HepG2 (cell line): ENCODE results near the gene TM4SF1. TPM values are rescaled to one million over a fixed set of nuclear protein-coding genes. Genes with fewer than 3 reads are reported as not detected.

Source experiments
- ATAC-seq: fragments of 200-7000 bp; cut with Tn5 transposase; 3 replicates; pipeline ENCODE4 v1.9.1; 2020; ENCODE audit warnings: mild to moderate bottlenecking, moderate library complexity
- BruUV-seq: library from RNA; stranded (reverse); fragments of 400-500 nt; replicated peaks from 2 replicates; lab custom pipeline; 2021; lab: Mats Ljungman, UMichigan
- CTCF ChIA-PET: fragments of 300-600 bp; formaldehyde crosslinking; extraction: SDS; loops from one replicate; lab custom pipeline; 2021; ENCODE audit warnings: low total read pairs, inconsistent platforms, low intra/inter-chr PET ratio; lab: Yijun Ruan, JAX
- POLR2A ChIA-PET: fragments of 350-600 bp; sonication (Branson Sonifier 250); formaldehyde crosslinking; loops from one replicate; lab custom pipeline; 2020; ENCODE audit warnings: antibody characterized with exemption, inconsistent platforms; lab: Yijun Ruan, JAX
- DNase-seq: peaks from one replicate; pipeline ENCODE4 v3.0.0-alpha.2; 2015; ENCODE audit warnings: low spot score
- FAIRE-seq: peaks from 3 replicates; lab custom pipeline; 2011; peaks lifted over from hg19 to GRCh38; lab: Jason Lieb, UNC
- H2AFZ ChIP-seq: one replicate; pipeline ENCODE4 v1.6.1; 2011; ENCODE audit warnings: low read length, inconsistent platforms
- H3K27ac ChIP-seq: fragments of 300-600 bp; 3 replicates; pipeline ENCODE4 v1.8.0; 2011; ENCODE audit warnings: mixed run types, mild to moderate bottlenecking, mixed read lengths, low read length, inconsistent platforms; ENCODE audit not compliant: insufficient read depth; ENCODE audit errors: extremely low read length
- H3K27me3 ChIP-seq, 2 experiments: fragments of 200-600 bp in 1 of 2; 2 replicates in 1 of 2; 3 replicates in 1 of 2; pipeline versions ENCODE4 v1.6.0 to v1.8.0; 2011; ENCODE audit warnings: low read length in 2 of 2, mild to moderate bottlenecking in 2 of 2, moderate library complexity in 2 of 2, inconsistent platforms in 1 of 2; ENCODE audit not compliant: insufficient read depth in 2 of 2, control insufficient read depth in 1 of 2
- H3K36me3 ChIP-seq, 2 experiments: fragments of 200-600 bp in 1 of 2; replicated peaks in 1 of 2; 2 replicates in 1 of 2; 3 replicates in 1 of 2; pipeline versions ENCODE4 v1.5.1 to v1.8.0; 2011; ENCODE audit warnings: low read length in 2 of 2, inconsistent platforms in 1 of 2; ENCODE audit not compliant: insufficient read depth in 2 of 2, control insufficient read depth in 1 of 2
- H3K4me1 ChIP-seq: 2 replicates; pipeline ENCODE4 v1.5.1; 2012; ENCODE audit warnings: low read length, inconsistent platforms; ENCODE audit not compliant: insufficient read depth
- H3K4me2 ChIP-seq: 2 replicates; pipeline ENCODE4 v1.6.0; 2011; ENCODE audit warnings: low read depth, low read length, inconsistent platforms
- H3K4me3 ChIP-seq, 3 experiments: fragments of 200-600 bp in 1 of 3; sonication (generic), shearing (Covaris generic) in 1 of 3; replicated peaks in 1 of 3; 2 replicates each; pipeline ENCODE4 v1.5.1; 2011 to 2016; ENCODE audit warnings: low read length in 3 of 3, inconsistent platforms in 2 of 3, low read depth in 2 of 3, mild to moderate bottlenecking in 2 of 3, control low read depth in 1 of 3, mixed read lengths in 1 of 3; ENCODE audit not compliant: insufficient read depth in 1 of 3
- H3K79me2 ChIP-seq: one replicate; pipeline ENCODE4 v1.6.1; 2011; ENCODE audit warnings: low read length, inconsistent platforms; ENCODE audit not compliant: insufficient read depth
- H3K9ac ChIP-seq: 2 replicates; pipeline ENCODE4 v1.6.0; 2011; ENCODE audit warnings: mild to moderate bottlenecking, low read depth, low read length, inconsistent platforms; ENCODE audit not compliant: insufficient read depth
- H3K9me3 ChIP-seq: 2 replicates; pipeline ENCODE4 v1.5.1; 2012; ENCODE audit warnings: mild to moderate bottlenecking, low read length
- H4K20me1 ChIP-seq: 2 replicates; pipeline ENCODE4 v1.6.0; 2011; ENCODE audit warnings: inconsistent platforms, mild to moderate bottlenecking, low read length, moderate library complexity; ENCODE audit not compliant: insufficient read depth
- ARID3A ChIP-seq: IDR thresholded peaks from 2 replicates; pipeline ENCODE4 v1.6.1; 2012; ENCODE audit warnings: low read depth, low read length, improper control_type of control experiment
- CENPX ChIP-seq: sonication (generic); formaldehyde crosslinking; IDR thresholded peaks from 2 replicates; pipeline ENCODE4 v1.9.0; 2021; ENCODE audit warnings: mild to moderate bottlenecking, missing genetic modification reagents, moderate library complexity
- CHD2 ChIP-seq: IDR thresholded peaks from 2 replicates; pipeline ENCODE4 v1.6.1; 2011; ENCODE audit warnings: low read depth, low read length, improper control_type of control experiment
- KMT2A ChIP-seq: sonication (generic); formaldehyde crosslinking; IDR thresholded peaks from 2 replicates; pipeline ENCODE4 v1.4.0; 2020; ENCODE audit warnings: missing genetic modification reagents
- NCOA1 ChIP-seq: sonication (generic); formaldehyde crosslinking; IDR thresholded peaks from 2 replicates; pipeline ENCODE4 v1.9.0; 2021; ENCODE audit warnings: missing genetic modification reagents
- ZNF589 ChIP-seq: sonication (generic); formaldehyde crosslinking; conservative IDR thresholded peaks from 2 replicates; pipeline ENCODE4 v1.8.0; 2022; ENCODE audit warnings: mild to moderate bottlenecking, moderate library complexity, missing genetic modification reagents
- ZNF710 ChIP-seq: sonication (generic); formaldehyde crosslinking; IDR thresholded peaks from 2 replicates; pipeline ENCODE4 v1.5.0; 2020; ENCODE audit warnings: mild to moderate bottlenecking, missing genetic modification reagents, borderline replicate concordance
- WGBS: methylation state at CpG from one replicate; pipeline ENCODE4 v1.1.6; 2017; ENCODE audit warnings: low lambda C conversion rate; 5-methylcytosine and 5-hydroxymethylcytosine counted together
- in situ Hi-C: cut with HindIII; loops from 2 replicates; pipeline ENCODE4 v1.10.0; 2017; ENCODE audit warnings: low pct_unique_long_range_greater_than_20kb; ENCODE audit not compliant: extremely low pct_ligation_motif_present
- intact Hi-C: fragments of 100-400 bp; cut with micrococcal nuclease; formaldehyde crosslinking; loops from one replicate; pipeline ENCODE4 v1.10.0; 2022; ENCODE audit not compliant: unreplicated experiment
- polyA plus RNA-seq, 8 experiments: library from polyadenylated mRNA; depleted of rRNA in 3 of 8; stranded (reverse) in 7 of 8; unstranded in 1 of 8; fragments of >200 nt; fragmentation: Illumina TruSeq in 4 of 8; extraction: Trizol in 4 of 8; gene quantifications; 2 replicates each; pipeline versions ENCODE4 v1.2.1 to v1.2.3, GENCODE V29; 2011 to 2016; ENCODE audit warnings: low read depth in 4 of 8, missing spikeins in 1 of 8, mixed read lengths in 1 of 8; ENCODE audit not compliant: insufficient read depth in 1 of 8
- total RNA-seq, 5 experiments: library from RNA; depleted of rRNA; stranded (reverse); fragments of >200 nt; fragmentation: Illumina TruSeq; extraction: Trizol; gene quantifications; 2 replicates each; pipeline ENCODE4 v1.2.3, GENCODE V29; 2016; ENCODE audit warnings: low read depth in 1 of 5
- TF ChIP-seq, protein P1 (sequence below), 2 experiments: sonication (generic) in 1 of 2; formaldehyde crosslinking in 1 of 2; IDR thresholded peaks; 2 replicates each; pipeline versions ENCODE4 v1.6.1 to v1.9.0; 2014 to 2022; ENCODE audit warnings: antibody characterized with exemption in 1 of 2, borderline replicate concordance in 1 of 2, inconsistent platforms in 1 of 2, low read depth in 1 of 2, missing genetic modification reagents in 1 of 2
- TF ChIP-seq, protein P2 (sequence below): sonication (generic); formaldehyde crosslinking; IDR thresholded peaks from 2 replicates; pipeline ENCODE4 v1.9.0; 2021; ENCODE audit warnings: missing genetic modification reagents, borderline replicate concordance

The TM4SF1 gene
- total and polyA plus RNA-seq, 2 of the 13 experiments (the other 11 are each of a cell fraction or from before 2014, with no cell fraction given) = 431 to 1,359 TPM

GRCh38 chr3:149388531-149389417, 11.3 kb upstream of the TM4SF1 start:
- peaks cover 29% of the 10 kb centered on the region for H3K79me2 ChIP-seq
- BruUV-seq = no TSS peak
- peak; percentile 15 for ATAC-seq
- TF ChIP-seq, protein P1, sequence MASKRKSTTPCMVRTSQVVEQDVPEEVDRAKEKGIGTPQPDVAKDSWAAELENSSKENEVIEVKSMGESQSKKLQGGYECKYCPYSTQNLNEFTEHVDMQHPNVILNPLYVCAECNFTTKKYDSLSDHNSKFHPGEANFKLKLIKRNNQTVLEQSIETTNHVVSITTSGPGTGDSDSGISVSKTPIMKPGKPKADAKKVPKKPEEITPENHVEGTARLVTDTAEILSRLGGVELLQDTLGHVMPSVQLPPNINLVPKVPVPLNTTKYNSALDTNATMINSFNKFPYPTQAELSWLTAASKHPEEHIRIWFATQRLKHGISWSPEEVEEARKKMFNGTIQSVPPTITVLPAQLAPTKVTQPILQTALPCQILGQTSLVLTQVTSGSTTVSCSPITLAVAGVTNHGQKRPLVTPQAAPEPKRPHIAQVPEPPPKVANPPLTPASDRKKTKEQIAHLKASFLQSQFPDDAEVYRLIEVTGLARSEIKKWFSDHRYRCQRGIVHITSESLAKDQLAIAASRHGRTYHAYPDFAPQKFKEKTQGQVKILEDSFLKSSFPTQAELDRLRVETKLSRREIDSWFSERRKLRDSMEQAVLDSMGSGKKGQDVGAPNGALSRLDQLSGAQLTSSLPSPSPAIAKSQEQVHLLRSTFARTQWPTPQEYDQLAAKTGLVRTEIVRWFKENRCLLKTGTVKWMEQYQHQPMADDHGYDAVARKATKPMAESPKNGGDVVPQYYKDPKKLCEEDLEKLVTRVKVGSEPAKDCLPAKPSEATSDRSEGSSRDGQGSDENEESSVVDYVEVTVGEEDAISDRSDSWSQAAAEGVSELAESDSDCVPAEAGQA (IDR thresholded peaks at IDR 0.05; ENCODE audit: low read depth) = no peak
- TF ChIP-seq, protein P1 (CRISPR knock-in tag; IDR thresholded peaks at IDR 0.05; ENCODE audit: borderline replicate concordance) = no peak
- TF ChIP-seq ARID3A = no peak
- TF ChIP-seq, protein P2, sequence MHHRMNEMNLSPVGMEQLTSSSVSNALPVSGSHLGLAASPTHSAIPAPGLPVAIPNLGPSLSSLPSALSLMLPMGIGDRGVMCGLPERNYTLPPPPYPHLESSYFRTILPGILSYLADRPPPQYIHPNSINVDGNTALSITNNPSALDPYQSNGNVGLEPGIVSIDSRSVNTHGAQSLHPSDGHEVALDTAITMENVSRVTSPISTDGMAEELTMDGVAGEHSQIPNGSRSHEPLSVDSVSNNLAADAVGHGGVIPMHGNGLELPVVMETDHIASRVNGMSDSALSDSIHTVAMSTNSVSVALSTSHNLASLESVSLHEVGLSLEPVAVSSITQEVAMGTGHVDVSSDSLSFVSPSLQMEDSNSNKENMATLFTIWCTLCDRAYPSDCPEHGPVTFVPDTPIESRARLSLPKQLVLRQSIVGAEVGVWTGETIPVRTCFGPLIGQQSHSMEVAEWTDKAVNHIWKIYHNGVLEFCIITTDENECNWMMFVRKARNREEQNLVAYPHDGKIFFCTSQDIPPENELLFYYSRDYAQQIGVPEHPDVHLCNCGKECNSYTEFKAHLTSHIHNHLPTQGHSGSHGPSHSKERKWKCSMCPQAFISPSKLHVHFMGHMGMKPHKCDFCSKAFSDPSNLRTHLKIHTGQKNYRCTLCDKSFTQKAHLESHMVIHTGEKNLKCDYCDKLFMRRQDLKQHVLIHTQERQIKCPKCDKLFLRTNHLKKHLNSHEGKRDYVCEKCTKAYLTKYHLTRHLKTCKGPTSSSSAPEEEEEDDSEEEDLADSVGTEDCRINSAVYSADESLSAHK (CRISPR knock-in tag) = no peak
- no peak for TF ChIP-seq CHD2
- TF ChIP-seq ZNF589 (CRISPR knock-in tag) = no peak
- TF ChIP-seq NCOA1 = no peak
- TF ChIP-seq ZNF710 (CRISPR knock-in tag) = no peak; the same call in 1 of the 2 replicates
- TF ChIP-seq CENPX (CRISPR knock-in tag) = no peak
- TF ChIP-seq KMT2A (CRISPR knock-in tag) = no peak

More at GRCh38 chr3:149388531-149389417, 11.3 kb upstream of the TM4SF1 start:
- peak; percentile 78 for DNase-seq
- ChIA-PET POLR2A (interaction anchor here (1.0 to 8.2 kb wide), 7 partner anchors 13 to 92 kb away, joined by 3 to 265 read pairs (median 4); partner anchors contain the start of gene TM4SF1), CTCF (no interaction called here)
- H3K4me2 ChIP-seq = peak overlapping the region; percentile 78
- in situ Hi-C loops (no loop called here), intact Hi-C loops (loop anchor here (5.0 kb wide), 1 partner anchor 166 kb away; the partner anchor contains the start of gene CP)
- no peaks in the 10 kb centered on the region for H4K20me1 ChIP-seq
- 79% methylated on average over 3 of the region's 3 CpGs for WGBS
- H3K9ac ChIP-seq = peak overlapping the region; percentile 93
- no peaks in the 10 kb centered on the region for H3K36me3 ChIP-seq
- H3K9me3 ChIP-seq = no peaks in the 10 kb centered on the region
- peak overlapping the region; percentile 100 for H3K27ac ChIP-seq
- no peak for FAIRE-seq
- H2AFZ ChIP-seq = no peak overlapping the region
- H3K4me1 ChIP-seq = peaks cover 94% of the 10 kb centered on the region
- no peaks in the 10 kb centered on the region; a peak in 1 of 5 replicates for H3K27me3 ChIP-seq
- peak overlapping the region in 1 of 3 experiments; percentile 40; a peak in 2 of 6 replicates for H3K4me3 ChIP-seq
